GM23338 (cell line): ENCODE measurements around the gene C17orf107. TPM values are rescaled to one million over a fixed set of nuclear protein-coding genes. Genes with fewer than 3 reads are reported as not detected.

Experiments used
- ATAC-seq: fragments of 200-7000 bp; cut with Tn5 transposase; 3 replicates; pipeline ENCODE4 v1.9.1; 2020
- DNase-seq: peaks from one replicate; pipeline ENCODE4 v3.0.0-alpha.2; 2015; ENCODE audit warnings: low spot score
- H2AFZ ChIP-seq: fragments of 200-600 bp; sonication (generic); 2 replicates; pipeline ENCODE4 v1.8.0; 2016; ENCODE audit warnings: antibody characterized with exemption, mild to moderate bottlenecking, moderate library complexity
- H3F3A ChIP-seq: fragments of 200-600 bp; sonication (generic); replicated peaks from 2 replicates; pipeline ENCODE4 v1.8.0; 2017; ENCODE audit warnings: antibody characterized with exemption, mixed run types, low read depth
- H3K27ac ChIP-seq: fragments of 200-600 bp; sonication (generic); 2 replicates; pipeline ENCODE4 v1.6.1; 2016; ENCODE audit warnings: low read depth
- H3K27me3 ChIP-seq: fragments of 200-600 bp; sonication (generic); 2 replicates; pipeline ENCODE4 v1.8.0; 2016; ENCODE audit warnings: mild to moderate bottlenecking, mixed run types, moderate library complexity; ENCODE audit not compliant: insufficient read depth
- H3K36me3 ChIP-seq: fragments of 200-600 bp; sonication (generic); 2 replicates; pipeline ENCODE4 v1.8.0; 2016; ENCODE audit warnings: mild to moderate bottlenecking; ENCODE audit not compliant: insufficient read depth
- H3K4me1 ChIP-seq: fragments of 200-600 bp; sonication (generic); 2 replicates; pipeline ENCODE4 v1.8.0; 2016; ENCODE audit warnings: mild to moderate bottlenecking, moderate library complexity; ENCODE audit not compliant: insufficient read depth
- H3K4me2 ChIP-seq: fragments of 200-600 bp; sonication (generic); 2 replicates; pipeline ENCODE4 v1.7.1; 2017; ENCODE audit warnings: mixed run types
- H3K4me3 ChIP-seq: fragments of 200-600 bp; sonication (generic); 2 replicates; pipeline ENCODE4 v1.6.1; 2016; ENCODE audit warnings: mixed run types
- H3K79me2 ChIP-seq: fragments of 200-600 bp; sonication (generic); replicated peaks from 2 replicates; pipeline ENCODE4 v1.8.0; 2017; ENCODE audit warnings: mild to moderate bottlenecking; ENCODE audit not compliant: insufficient read depth
- H3K9me2 ChIP-seq: fragments of 200-600 bp; sonication (generic); 2 replicates; pipeline ENCODE4 v1.8.0; 2017; ENCODE audit not compliant: insufficient read depth
- H4K20me1 ChIP-seq: fragments of 200-600 bp; sonication (generic); replicated peaks from 2 replicates; pipeline ENCODE4 v1.8.0; 2017; ENCODE audit warnings: mild to moderate bottlenecking; ENCODE audit not compliant: insufficient read depth
- H3K27ac Mint-ChIP-seq: 2 replicates; pipeline ENCODE4 v1.8.0; 2020; ENCODE audit warnings: inconsistent platforms, mild to moderate bottlenecking, moderate library complexity, mixed read lengths
- H3K27me3 Mint-ChIP-seq: 3 replicates; pipeline ENCODE4 v1.8.0; 2022; ENCODE audit warnings: low read depth, mild to moderate bottlenecking, moderate library complexity, mixed read lengths, inconsistent platforms; ENCODE audit not compliant: insufficient read depth, poor library complexity
- H3K36me3 Mint-ChIP-seq: 3 replicates; pipeline ENCODE4 v1.8.0; 2021; ENCODE audit warnings: low read depth, mild to moderate bottlenecking, inconsistent platforms, moderate library complexity, mixed read lengths
- H3K4me1 Mint-ChIP-seq: 3 replicates; pipeline ENCODE4 v1.8.0; 2020; ENCODE audit warnings: mild to moderate bottlenecking, inconsistent platforms, mixed read lengths
- H3K4me3 Mint-ChIP-seq: 3 replicates; pipeline ENCODE4 v1.8.0; 2021; ENCODE audit warnings: moderate library complexity, mild to moderate bottlenecking, inconsistent platforms, mixed read lengths
- H3K9me3 Mint-ChIP-seq: 3 replicates; pipeline ENCODE4 v1.8.0; 2020; ENCODE audit warnings: moderate library complexity, mild to moderate bottlenecking, inconsistent platforms, mixed read lengths
- CREB1 ChIP-seq: fragments of 250-450 bp; sonication (Bioruptor Pico); IDR thresholded peaks from 2 replicates; pipeline ENCODE4 v1.5.0; 2020; ENCODE audit warnings: low read depth, mild to moderate bottlenecking, moderate library complexity
- EZH2 ChIP-seq: fragments of 200-600 bp; sonication (generic); IDR thresholded peaks from one replicate; pipeline ENCODE4 v1.8.0; 2017; ENCODE audit warnings: antibody characterized with exemption, mild to moderate bottlenecking, low read depth; ENCODE audit not compliant: unreplicated experiment
- EZH2phosphoT487 ChIP-seq: fragments of 200-600 bp; sonication (generic); IDR thresholded peaks from one replicate; pipeline ENCODE4 v1.8.1; 2018; ENCODE audit warnings: antibody characterized with exemption; ENCODE audit not compliant: unreplicated experiment
- JUNB ChIP-seq: IDR thresholded peaks from one replicate; pipeline ENCODE4 v1.6.1; 2016; ENCODE audit warnings: antibody characterized with exemption; ENCODE audit not compliant: unreplicated experiment
- NANOG ChIP-seq: IDR thresholded peaks from 2 replicates; pipeline ENCODE4 v1.6.1; 2016; ENCODE audit warnings: antibody characterized with exemption, borderline replicate concordance
- STAT1 ChIP-seq: IDR thresholded peaks from one replicate; pipeline ENCODE4 v1.6.1; 2016; ENCODE audit warnings: antibody characterized with exemption; ENCODE audit not compliant: unreplicated experiment
- ZNF114 ChIP-seq: fragments of 250-450 bp; sonication (Bioruptor Pico); IDR thresholded peaks from 2 replicates; pipeline ENCODE4 v1.5.0; 2020; ENCODE audit warnings: mild to moderate bottlenecking, moderate library complexity
- ZNF331 ChIP-seq: fragments of 250-450 bp; sonication (Bioruptor Pico); IDR thresholded peaks from 2 replicates; pipeline ENCODE4 v1.5.0; 2020; ENCODE audit warnings: low read depth, mild to moderate bottlenecking, moderate library complexity
- polyA plus RNA-seq: library from polyadenylated mRNA; unstranded; fragments of >200 nt; fragmentation: Nextera tagmentation; extraction: Ambion mirVana; gene quantifications from 2 replicates; pipeline ENCODE4 v1.2.1, GENCODE V29; 2016
- total RNA-seq: library from RNA; depleted of rRNA; stranded (reverse); fragments of >200 nt; shearing (Covaris generic); gene quantifications from 2 replicates; pipeline ENCODE4 v1.2.3, GENCODE V29; 2014
- TF ChIP-seq, protein P1 (sequence below): fragments of 250-450 bp; sonication (Bioruptor Pico); IDR thresholded peaks from 2 replicates; pipeline ENCODE4 v1.5.0; 2020; ENCODE audit warnings: mild to moderate bottlenecking, moderate library complexity
- TF ChIP-seq, protein P2 (sequence below), 2 experiments: fragments of 200-600 bp in 1 of 2; sonication (generic) in 1 of 2; conservative IDR thresholded peaks; 2 replicates each; pipeline versions ENCODE4 v1.5.1 to v1.6.1; 2016 to 2017; ENCODE audit warnings: antibody characterized with exemption in 2 of 2, low read depth in 2 of 2, mild to moderate bottlenecking in 2 of 2, moderate library complexity in 1 of 2
- TF ChIP-seq, protein P3 (sequence below): IDR thresholded peaks from 2 replicates; pipeline ENCODE4 v1.6.1; 2016; ENCODE audit warnings: antibody characterized with exemption

Gene C17orf107
- total and polyA plus RNA-seq, 2 experiments from 2014 or later = 1.9 to 5.9 TPM

DNA sequence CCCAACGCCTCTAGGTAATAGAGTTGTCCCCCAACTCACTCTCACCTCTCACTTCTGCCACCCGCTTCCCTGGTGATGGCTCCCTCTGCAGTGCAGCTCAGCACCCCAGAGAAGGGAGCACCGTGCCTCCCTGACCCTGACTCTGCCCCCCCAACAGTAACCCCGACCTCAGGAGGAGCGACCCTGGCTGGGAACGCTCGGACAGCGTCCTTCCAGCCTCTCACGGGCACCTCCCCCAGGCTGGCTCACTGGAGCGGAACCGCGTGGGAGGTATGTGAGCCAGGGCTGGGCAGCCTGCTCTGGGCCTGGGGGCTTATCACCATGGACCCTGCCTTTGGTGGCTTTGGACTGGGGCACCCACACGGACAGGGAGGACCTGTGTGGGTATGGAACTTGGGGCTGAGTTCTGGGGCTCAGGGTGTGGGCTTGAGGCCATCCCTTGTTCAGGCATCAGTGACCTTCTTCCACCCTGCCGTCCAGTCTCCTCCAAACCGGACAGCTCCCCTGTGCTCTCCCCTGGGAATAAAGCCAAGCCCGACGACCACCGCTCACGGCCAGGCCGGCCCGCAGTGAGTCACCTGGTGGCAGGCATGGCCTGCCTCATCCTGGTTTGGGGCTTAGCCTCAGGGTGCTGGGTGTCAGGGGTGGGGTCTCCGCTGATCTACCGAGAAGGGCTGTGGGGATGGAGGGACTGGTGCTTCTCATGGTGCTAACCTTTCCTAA is 6.7 kb upstream of the C17orf107 start:
- Mint-ChIP-seq H3K27ac (no peak overlapping the region), H3K36me3 (peaks cover 29% of the 10 kb centered on the region)
- no peaks in the 10 kb centered on the region; the same call in 1 of the 2 replicates for H3K36me3 ChIP-seq

DNA sequence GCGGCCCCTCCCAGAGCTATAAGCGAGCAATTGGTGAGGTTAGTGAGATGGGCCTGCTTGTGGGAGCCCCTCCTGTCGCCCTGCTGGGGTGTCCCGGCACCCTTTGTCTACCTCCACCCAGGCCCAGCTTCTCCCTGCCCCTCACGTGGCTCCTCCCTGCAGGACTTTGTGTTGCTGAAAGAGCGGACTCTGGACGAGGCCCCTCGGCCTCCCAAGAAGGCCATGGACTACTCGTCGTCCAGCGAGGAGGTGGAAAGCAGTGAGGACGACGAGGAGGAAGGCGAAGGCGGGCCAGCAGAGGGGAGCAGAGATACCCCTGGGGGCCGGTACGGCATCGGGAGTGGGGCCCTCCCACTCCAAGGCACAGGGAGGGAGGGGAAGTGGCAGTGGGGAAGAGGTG is 6.1 kb upstream of the C17orf107 start:
- Histone ChIP-seq H3K27me3 (no peaks in the 10 kb centered on the region), H3K79me2 (no peaks in the 10 kb centered on the region), H3F3A (peaks cover 13% of the 10 kb centered on the region; the same call in 1 of the 2 replicates), H3K4me3 (no peak overlapping the region), H2AFZ (no peak overlapping the region), H3K27ac (no peak overlapping the region), H4K20me1 (0 out of 2 replicates have a peak, but pooled peaks cover 6% of the 10 kb centered on the region), H3K36me3 (no peaks in the 10 kb centered on the region; the same call in 1 of the 2 replicates), H3K4me2 (no peak overlapping the region), H3K4me1 (peaks cover 3% of the 10 kb centered on the region; the same call in 1 of the 2 replicates), H3K9me2 (no peaks in the 10 kb centered on the region)
- ATAC-seq = no peak
- H3K9me3 Mint-ChIP-seq = no peaks in the 10 kb centered on the region
- no peak overlapping the region for H3K4me3 Mint-ChIP-seq
- no peak overlapping the region for H3K27ac Mint-ChIP-seq
- H3K27me3 Mint-ChIP-seq = peaks cover 21% of the 10 kb centered on the region
- H3K36me3 Mint-ChIP-seq = peaks cover 29% of the 10 kb centered on the region
- DNase-seq = no peak
- peaks cover 15% of the 10 kb centered on the region for H3K4me1 Mint-ChIP-seq
- TF ChIP-seq NANOG (no peak), EZH2phosphoT487 (no peak), ZNF331 (CRISPR knock-in tag) (no peak), JUNB (no peak), ZNF114 (CRISPR knock-in tag) (no peak), EZH2 (no peak), STAT1 (no peak)
- TF ChIP-seq, protein P1, sequence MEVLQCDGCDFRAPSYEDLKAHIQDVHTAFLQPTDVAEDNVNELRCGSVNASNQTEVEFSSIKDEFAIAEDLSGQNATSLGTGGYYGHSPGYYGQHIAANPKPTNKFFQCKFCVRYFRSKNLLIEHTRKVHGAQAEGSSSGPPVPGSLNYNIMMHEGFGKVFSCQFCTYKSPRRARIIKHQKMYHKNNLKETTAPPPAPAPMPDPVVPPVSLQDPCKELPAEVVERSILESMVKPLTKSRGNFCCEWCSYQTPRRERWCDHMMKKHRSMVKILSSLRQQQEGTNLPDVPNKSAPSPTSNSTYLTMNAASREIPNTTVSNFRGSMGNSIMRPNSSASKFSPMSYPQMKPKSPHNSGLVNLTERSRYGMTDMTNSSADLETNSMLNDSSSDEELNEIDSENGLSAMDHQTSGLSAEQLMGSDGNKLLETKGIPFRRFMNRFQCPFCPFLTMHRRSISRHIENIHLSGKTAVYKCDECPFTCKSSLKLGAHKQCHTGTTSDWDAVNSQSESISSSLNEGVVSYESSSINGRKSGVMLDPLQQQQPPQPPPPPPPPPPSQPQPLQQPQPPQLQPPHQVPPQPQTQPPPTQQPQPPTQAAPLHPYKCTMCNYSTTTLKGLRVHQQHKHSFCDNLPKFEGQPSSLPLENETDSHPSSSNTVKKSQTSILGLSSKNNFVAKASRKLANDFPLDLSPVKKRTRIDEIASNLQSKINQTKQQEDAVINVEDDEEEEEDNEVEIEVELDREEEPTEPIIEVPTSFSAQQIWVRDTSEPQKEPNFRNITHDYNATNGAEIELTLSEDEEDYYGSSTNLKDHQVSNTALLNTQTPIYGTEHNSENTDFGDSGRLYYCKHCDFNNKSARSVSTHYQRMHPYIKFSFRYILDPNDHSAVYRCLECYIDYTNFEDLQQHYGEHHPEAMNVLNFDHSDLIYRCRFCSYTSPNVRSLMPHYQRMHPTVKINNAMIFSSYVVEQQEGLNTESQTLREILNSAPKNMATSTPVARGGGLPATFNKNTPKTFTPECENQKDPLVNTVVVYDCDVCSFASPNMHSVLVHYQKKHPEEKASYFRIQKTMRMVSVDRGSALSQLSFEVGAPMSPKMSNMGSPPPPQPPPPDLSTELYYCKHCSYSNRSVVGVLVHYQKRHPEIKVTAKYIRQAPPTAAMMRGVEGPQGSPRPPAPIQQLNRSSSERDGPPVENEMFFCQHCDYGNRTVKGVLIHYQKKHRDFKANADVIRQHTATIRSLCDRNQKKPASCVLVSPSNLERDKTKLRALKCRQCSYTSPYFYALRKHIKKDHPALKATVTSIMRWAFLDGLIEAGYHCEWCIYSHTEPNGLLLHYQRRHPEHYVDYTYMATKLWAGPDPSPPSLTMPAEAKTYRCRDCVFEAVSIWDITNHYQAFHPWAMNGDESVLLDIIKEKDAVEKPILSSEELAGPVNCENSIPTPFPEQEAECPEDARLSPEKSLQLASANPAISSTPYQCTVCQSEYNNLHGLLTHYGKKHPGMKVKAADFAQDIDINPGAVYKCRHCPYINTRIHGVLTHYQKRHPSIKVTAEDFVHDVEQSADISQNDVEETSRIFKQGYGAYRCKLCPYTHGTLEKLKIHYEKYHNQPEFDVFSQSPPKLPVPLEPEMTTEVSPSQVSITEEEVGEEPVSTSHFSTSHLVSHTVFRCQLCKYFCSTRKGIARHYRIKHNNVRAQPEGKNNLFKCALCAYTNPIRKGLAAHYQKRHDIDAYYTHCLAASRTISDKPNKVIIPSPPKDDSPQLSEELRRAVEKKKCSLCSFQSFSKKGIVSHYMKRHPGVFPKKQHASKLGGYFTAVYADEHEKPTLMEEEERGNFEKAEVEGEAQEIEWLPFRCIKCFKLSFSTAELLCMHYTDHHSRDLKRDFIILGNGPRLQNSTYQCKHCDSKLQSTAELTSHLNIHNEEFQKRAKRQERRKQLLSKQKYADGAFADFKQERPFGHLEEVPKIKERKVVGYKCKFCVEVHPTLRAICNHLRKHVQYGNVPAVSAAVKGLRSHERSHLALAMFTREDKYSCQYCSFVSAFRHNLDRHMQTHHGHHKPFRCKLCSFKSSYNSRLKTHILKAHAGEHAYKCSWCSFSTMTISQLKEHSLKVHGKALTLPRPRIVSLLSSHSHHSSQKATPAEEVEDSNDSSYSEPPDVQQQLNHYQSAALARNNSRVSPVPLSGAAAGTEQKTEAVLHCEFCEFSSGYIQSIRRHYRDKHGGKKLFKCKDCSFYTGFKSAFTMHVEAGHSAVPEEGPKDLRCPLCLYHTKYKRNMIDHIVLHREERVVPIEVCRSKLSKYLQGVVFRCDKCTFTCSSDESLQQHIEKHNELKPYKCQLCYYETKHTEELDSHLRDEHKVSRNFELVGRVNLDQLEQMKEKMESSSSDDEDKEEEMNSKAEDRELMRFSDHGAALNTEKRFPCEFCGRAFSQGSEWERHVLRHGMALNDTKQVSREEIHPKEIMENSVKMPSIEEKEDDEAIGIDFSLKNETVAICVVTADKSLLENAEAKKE (CRISPR knock-in tag) = no peak
- TF ChIP-seq, protein P2, sequence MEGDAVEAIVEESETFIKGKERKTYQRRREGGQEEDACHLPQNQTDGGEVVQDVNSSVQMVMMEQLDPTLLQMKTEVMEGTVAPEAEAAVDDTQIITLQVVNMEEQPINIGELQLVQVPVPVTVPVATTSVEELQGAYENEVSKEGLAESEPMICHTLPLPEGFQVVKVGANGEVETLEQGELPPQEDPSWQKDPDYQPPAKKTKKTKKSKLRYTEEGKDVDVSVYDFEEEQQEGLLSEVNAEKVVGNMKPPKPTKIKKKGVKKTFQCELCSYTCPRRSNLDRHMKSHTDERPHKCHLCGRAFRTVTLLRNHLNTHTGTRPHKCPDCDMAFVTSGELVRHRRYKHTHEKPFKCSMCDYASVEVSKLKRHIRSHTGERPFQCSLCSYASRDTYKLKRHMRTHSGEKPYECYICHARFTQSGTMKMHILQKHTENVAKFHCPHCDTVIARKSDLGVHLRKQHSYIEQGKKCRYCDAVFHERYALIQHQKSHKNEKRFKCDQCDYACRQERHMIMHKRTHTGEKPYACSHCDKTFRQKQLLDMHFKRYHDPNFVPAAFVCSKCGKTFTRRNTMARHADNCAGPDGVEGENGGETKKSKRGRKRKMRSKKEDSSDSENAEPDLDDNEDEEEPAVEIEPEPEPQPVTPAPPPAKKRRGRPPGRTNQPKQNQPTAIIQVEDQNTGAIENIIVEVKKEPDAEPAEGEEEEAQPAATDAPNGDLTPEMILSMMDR (conservative IDR thresholded peaks at IDR 0.05; ENCODE audit: low read depth in 2 of 2) = no peak

More for the DNA sequence above, 6.7 kb upstream of the C17orf107 start:
- H3K4me3 Mint-ChIP-seq = no peak overlapping the region
- H3K27ac ChIP-seq = no peak overlapping the region
- no peaks in the 10 kb centered on the region; the same call in 1 of the 2 replicates for H3K4me1 ChIP-seq
- no peaks in the 10 kb centered on the region for H3K9me2 ChIP-seq
- TF ChIP-seq, protein P3, sequence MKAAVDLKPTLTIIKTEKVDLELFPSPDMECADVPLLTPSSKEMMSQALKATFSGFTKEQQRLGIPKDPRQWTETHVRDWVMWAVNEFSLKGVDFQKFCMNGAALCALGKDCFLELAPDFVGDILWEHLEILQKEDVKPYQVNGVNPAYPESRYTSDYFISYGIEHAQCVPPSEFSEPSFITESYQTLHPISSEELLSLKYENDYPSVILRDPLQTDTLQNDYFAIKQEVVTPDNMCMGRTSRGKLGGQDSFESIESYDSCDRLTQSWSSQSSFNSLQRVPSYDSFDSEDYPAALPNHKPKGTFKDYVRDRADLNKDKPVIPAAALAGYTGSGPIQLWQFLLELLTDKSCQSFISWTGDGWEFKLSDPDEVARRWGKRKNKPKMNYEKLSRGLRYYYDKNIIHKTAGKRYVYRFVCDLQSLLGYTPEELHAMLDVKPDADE = no peak
- TF ChIP-seq EZH2 = no peak
- no peak for TF ChIP-seq ZNF331 (CRISPR knock-in tag)
- TF ChIP-seq JUNB = no peak
- TF ChIP-seq CREB1 (CRISPR knock-in tag) = no peak
- no peak for TF ChIP-seq EZH2phosphoT487
- TF ChIP-seq STAT1 = no peak
- H3K9me3 Mint-ChIP-seq = no peaks in the 10 kb centered on the region
- peaks cover 15% of the 10 kb centered on the region for H3K4me1 Mint-ChIP-seq
- DNase-seq (no peak), ATAC-seq (no peak)
- no peaks in the 10 kb centered on the region for H3K79me2 ChIP-seq
- H3F3A ChIP-seq = peaks cover 14% of the 10 kb centered on the region; the same call in 1 of the 2 replicates
- no peak overlapping the region for H2AFZ ChIP-seq
- H3K4me3 ChIP-seq = no peak overlapping the region
- 0 out of 2 replicates have a peak, but pooled peaks cover 6% of the 10 kb centered on the region for H4K20me1 ChIP-seq
- H3K27me3 Mint-ChIP-seq = peaks cover 21% of the 10 kb centered on the region
- H3K27me3 ChIP-seq = no peaks in the 10 kb centered on the region
- H3K4me2 ChIP-seq = no peak overlapping the region
